Osteocyte (in vitro differentiated cells): ENCODE results near the gene RSPRY1. TPM values are rescaled to one million over a fixed set of nuclear protein-coding genes. Genes with fewer than 3 reads are reported as not detected.
A peak's percentile ranks its signal among the peaks of the same experiment; 100 is the strongest.
"Not testable (repeated sequence)": the region's sequence is repeated elsewhere in the genome, so short reads cannot be mapped to it uniquely, and the experiment has no call there.

Experiments used
- DNase-seq: peaks from one replicate; pipeline ENCODE4 v3.0.0; 2021; ENCODE audit warnings: mixed read lengths; ENCODE audit not compliant: unreplicated experiment; ENCODE audit errors: extremely low spot score
- H3K27ac Mint-ChIP-seq: one replicate; pipeline ENCODE4 v1.8.0; 2021; ENCODE audit warnings: mild to moderate bottlenecking, mixed read lengths; ENCODE audit not compliant: unreplicated experiment
- H3K27me3 Mint-ChIP-seq: one replicate; pipeline ENCODE4 v1.8.0; 2021; ENCODE audit warnings: mixed read lengths; ENCODE audit not compliant: unreplicated experiment
- H3K36me3 Mint-ChIP-seq: one replicate; pipeline ENCODE4 v1.8.0; 2021; ENCODE audit warnings: mixed read lengths; ENCODE audit not compliant: unreplicated experiment
- H3K4me1 Mint-ChIP-seq: one replicate; pipeline ENCODE4 v1.8.0; 2021; ENCODE audit warnings: mixed read lengths; ENCODE audit not compliant: unreplicated experiment
- H3K4me3 Mint-ChIP-seq: one replicate; pipeline ENCODE4 v1.8.0; 2021; ENCODE audit warnings: mild to moderate bottlenecking, moderate library complexity, mixed read lengths; ENCODE audit not compliant: unreplicated experiment
- H3K9me3 Mint-ChIP-seq: one replicate; pipeline ENCODE4 v1.8.0; 2021; ENCODE audit warnings: mixed read lengths; ENCODE audit not compliant: unreplicated experiment
- CTCF ChIP-seq: fragments of 200-600 bp; sonication (generic); IDR thresholded peaks from 2 replicates; pipeline ENCODE4 v1.5.0; 2021; ENCODE audit warnings: antibody characterized with exemption, mild to moderate bottlenecking, moderate library complexity
- total RNA-seq: library from RNA; stranded (reverse); gene quantifications from 2 replicates; pipeline ENCODE4 v1.2.1, GENCODE V29; 2021

Gene RSPRY1
- total RNA-seq, 1 donor from 2014 or later, result 49.3 TPM

- peak overlapping the region; percentile 92 for H3K4me3 Mint-ChIP-seq
- TF ChIP-seq CTCF, result no peak
- no peaks in the 10 kb centered on the region for H3K27me3 Mint-ChIP-seq
- H3K4me1 Mint-ChIP-seq, result peaks cover 53% of the 10 kb centered on the region
- H3K27ac Mint-ChIP-seq, result peak overlapping the region; percentile 95
- no peaks in the 10 kb centered on the region for H3K9me3 Mint-ChIP-seq
- no peak for DNase-seq
- H3K36me3 Mint-ChIP-seq, result peaks cover 3% of the 10 kb centered on the region
These were observed 634 bp upstream of the RSPRY1 start for GRCh38 chr16:57185446-57185944.

GRCh38 chr16:57186872-57187854 lies 1.0 kb downstream of the RSPRY1 start:
- no peak for TF ChIP-seq CTCF
- no peaks in the 10 kb centered on the region for H3K9me3 Mint-ChIP-seq
- H3K36me3 Mint-ChIP-seq, result peaks cover 3% of the 10 kb centered on the region
- peaks cover 63% of the 10 kb centered on the region for H3K4me1 Mint-ChIP-seq
- peak overlapping the region; percentile 95 for H3K27ac Mint-ChIP-seq
- no peak for DNase-seq
- no peaks in the 10 kb centered on the region for H3K27me3 Mint-ChIP-seq
- H3K4me3 Mint-ChIP-seq, result peak overlapping the region; percentile 92

GRCh38 chr16:57187902-57188710 lies 2.0 kb downstream of the RSPRY1 start:
- not testable (repeated sequence) for H3K27me3 Mint-ChIP-seq, H3K9me3 Mint-ChIP-seq, H3K36me3 Mint-ChIP-seq, DNase-seq
- peaks cover 72% of the 10 kb centered on the region for H3K4me1 Mint-ChIP-seq
- H3K27ac Mint-ChIP-seq, result peak overlapping the region; percentile 95
- peak overlapping the region; percentile 92 for H3K4me3 Mint-ChIP-seq

- H3K27ac Mint-ChIP-seq, result peak overlapping the region; percentile 61
- TF ChIP-seq CTCF, result no peak
- H3K9me3 Mint-ChIP-seq, result no peaks in the 10 kb centered on the region
These were observed 2.5 kb downstream of the RSPRY1 start for GRCh38 chr16:57188711-57189002.

GRCh38 chr16:57189527-57189926 lies 3.4 kb downstream of the RSPRY1 start:
- not testable (repeated sequence) for H3K36me3 Mint-ChIP-seq, H3K9me3 Mint-ChIP-seq, H3K27me3 Mint-ChIP-seq, DNase-seq, H3K4me3 Mint-ChIP-seq
- H3K27ac Mint-ChIP-seq, result peak overlapping the region; percentile 27
- peaks cover 79% of the 10 kb centered on the region for H3K4me1 Mint-ChIP-seq

More at GRCh38 chr16:57188711-57189002, 2.5 kb downstream of the RSPRY1 start:
- DNase-seq, result no peak
- Mint-ChIP-seq H3K27me3 (no peaks in the 10 kb centered on the region), H3K4me3 (peak overlapping the region; percentile 92), H3K4me1 (peaks cover 78% of the 10 kb centered on the region), H3K36me3 (peaks cover 3% of the 10 kb centered on the region)
